RWPE2 (cell line): ENCODE measurements around the gene ARHGEF3.

ENCODE experiments used
- ATAC-seq: fragments of 200-7000 bp; cut with Tn5 transposase; 3 replicates; pipeline ENCODE4 v1.9.1; 2021; ENCODE audit warnings: low read depth
- DNase-seq: peaks from one replicate; pipeline ENCODE4 v3.0.0-alpha.2; 2020; ENCODE audit warnings: low spot score
- H3K27ac ChIP-seq: fragments of 450-650 bp; 2 replicates; pipeline ENCODE4 v1.5.1; 2017; ENCODE audit warnings: mild to moderate bottlenecking; ENCODE audit not compliant: poor library complexity, severe bottlenecking
- H3K27me3 ChIP-seq: fragments of 250-450 bp; sonication (Bioruptor Pico); 2 replicates; pipeline ENCODE4 v1.5.1; 2021; ENCODE audit warnings: mild to moderate bottlenecking, moderate library complexity; ENCODE audit not compliant: insufficient read depth, poor library complexity, severe bottlenecking
- H3K36me3 ChIP-seq: fragments of 250-450 bp; sonication (Bioruptor Pico); 2 replicates; pipeline ENCODE4 v1.5.1; 2020; ENCODE audit warnings: low read depth, mild to moderate bottlenecking, moderate library complexity
- H3K4me1 ChIP-seq: fragments of 250-450 bp; sonication (Bioruptor Pico); 2 replicates; pipeline ENCODE4 v1.5.1; 2021; ENCODE audit warnings: mild to moderate bottlenecking, moderate library complexity; ENCODE audit not compliant: insufficient read depth, poor library complexity, severe bottlenecking
- H3K4me3 ChIP-seq: fragments of 250-450 bp; sonication (Bioruptor Pico); 2 replicates; pipeline ENCODE4 v1.5.1; 2021; ENCODE audit warnings: mild to moderate bottlenecking, moderate library complexity; ENCODE audit not compliant: severe bottlenecking
- H3K9me3 ChIP-seq: fragments of 250-450 bp; sonication (Bioruptor Pico); 2 replicates; pipeline ENCODE4 v1.5.1; 2021; ENCODE audit warnings: mild to moderate bottlenecking, moderate library complexity; ENCODE audit not compliant: severe bottlenecking
- TF ChIP-seq, protein P1 (sequence below): fragments of 450-650 bp; IDR thresholded peaks from one replicate; pipeline ENCODE4 v1.5.1; 2017; ENCODE audit warnings: mild to moderate bottlenecking, moderate library complexity; ENCODE audit not compliant: poor library complexity, severe bottlenecking

The ARHGEF3 gene

DNA sequence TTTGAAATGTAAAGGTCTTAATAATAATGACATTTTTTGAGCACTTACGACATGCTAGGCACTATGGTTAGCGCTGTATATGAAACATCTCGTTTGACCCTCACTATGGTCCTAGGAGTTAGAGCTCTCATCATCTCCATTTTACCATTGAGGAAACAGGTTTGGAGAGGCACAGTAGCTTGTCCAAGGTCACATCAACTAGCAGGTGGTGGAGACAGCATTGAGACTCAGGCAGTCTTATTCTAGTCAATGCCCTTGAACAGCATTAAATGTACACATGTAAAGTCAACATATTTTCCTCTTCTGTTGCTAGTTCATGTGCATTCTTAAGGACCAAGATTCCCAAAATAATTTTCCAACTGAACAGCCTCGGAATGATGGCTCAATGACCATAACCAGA lies 4.8 kb downstream of the ARHGEF3 start:
- peaks cover 5% of the 10 kb centered on the region for H3K9me3 ChIP-seq
- H3K4me1 ChIP-seq, result peaks cover 31% of the 10 kb centered on the region
- H3K27me3 ChIP-seq, result no peaks in the 10 kb centered on the region
- TF ChIP-seq, protein P1, sequence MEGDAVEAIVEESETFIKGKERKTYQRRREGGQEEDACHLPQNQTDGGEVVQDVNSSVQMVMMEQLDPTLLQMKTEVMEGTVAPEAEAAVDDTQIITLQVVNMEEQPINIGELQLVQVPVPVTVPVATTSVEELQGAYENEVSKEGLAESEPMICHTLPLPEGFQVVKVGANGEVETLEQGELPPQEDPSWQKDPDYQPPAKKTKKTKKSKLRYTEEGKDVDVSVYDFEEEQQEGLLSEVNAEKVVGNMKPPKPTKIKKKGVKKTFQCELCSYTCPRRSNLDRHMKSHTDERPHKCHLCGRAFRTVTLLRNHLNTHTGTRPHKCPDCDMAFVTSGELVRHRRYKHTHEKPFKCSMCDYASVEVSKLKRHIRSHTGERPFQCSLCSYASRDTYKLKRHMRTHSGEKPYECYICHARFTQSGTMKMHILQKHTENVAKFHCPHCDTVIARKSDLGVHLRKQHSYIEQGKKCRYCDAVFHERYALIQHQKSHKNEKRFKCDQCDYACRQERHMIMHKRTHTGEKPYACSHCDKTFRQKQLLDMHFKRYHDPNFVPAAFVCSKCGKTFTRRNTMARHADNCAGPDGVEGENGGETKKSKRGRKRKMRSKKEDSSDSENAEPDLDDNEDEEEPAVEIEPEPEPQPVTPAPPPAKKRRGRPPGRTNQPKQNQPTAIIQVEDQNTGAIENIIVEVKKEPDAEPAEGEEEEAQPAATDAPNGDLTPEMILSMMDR, result no peak
- 0 out of 2 replicates have a peak, but pooled peaks cover 3% of the 10 kb centered on the region for H3K36me3 ChIP-seq
- H3K27ac ChIP-seq, result no peak overlapping the region
- H3K4me3 ChIP-seq, result no peak overlapping the region
- DNase-seq (no peak), ATAC-seq (no peak)

DNA sequence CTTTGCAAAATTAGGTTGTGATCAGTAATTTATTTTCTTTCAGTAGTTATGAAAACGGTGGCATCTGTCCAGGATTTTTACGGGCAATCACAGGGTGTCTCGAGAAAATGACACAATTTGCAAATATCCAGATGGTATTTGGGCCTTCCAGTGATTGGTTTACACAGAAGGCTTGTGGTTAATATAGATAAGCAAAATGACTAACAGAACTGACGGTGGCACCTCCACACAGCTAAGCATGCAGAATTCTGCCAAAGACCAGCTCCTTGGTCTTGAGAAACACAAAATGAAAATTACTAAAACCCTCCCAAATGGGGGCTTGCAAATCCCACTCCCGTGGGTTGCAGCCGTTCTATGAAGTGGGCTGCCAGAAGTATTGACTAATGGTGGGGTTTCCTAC lies 5.5 kb downstream of the ARHGEF3 start:
- no peak for ATAC-seq
- Histone ChIP-seq H3K9me3 (peaks cover 5% of the 10 kb centered on the region), H3K27me3 (no peaks in the 10 kb centered on the region), H3K27ac (no peak overlapping the region), H3K4me1 (peaks cover 31% of the 10 kb centered on the region), H3K4me3 (no peak overlapping the region), H3K36me3 (0 out of 2 replicates have a peak, but pooled peaks cover 3% of the 10 kb centered on the region)
- no peak for DNase-seq
- TF ChIP-seq, protein P1, result no peak

DNA sequence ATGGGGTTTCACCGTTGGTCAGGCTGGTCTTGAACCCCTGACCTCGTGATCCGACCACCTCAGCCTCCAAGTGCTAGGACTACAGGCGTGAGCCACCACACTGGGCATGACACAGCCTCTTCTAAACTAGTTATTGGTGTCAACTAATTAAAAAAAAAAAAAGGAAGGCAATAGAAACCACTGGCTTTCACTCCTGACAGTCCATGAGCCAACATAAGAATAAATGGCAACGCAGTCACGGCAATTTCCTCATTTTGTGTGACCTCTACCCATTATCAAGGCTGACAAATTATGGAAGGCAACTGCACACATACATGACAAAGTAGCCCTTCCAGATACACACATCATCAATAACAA lies 5.9 kb downstream of the ARHGEF3 start:
- Histone ChIP-seq H3K27me3 (no peaks in the 10 kb centered on the region), H3K4me3 (no peak overlapping the region), H3K27ac (no peak overlapping the region), H3K9me3 (peaks cover 5% of the 10 kb centered on the region), H3K4me1 (peaks cover 31% of the 10 kb centered on the region), H3K36me3 (0 out of 2 replicates have a peak, but pooled peaks cover 3% of the 10 kb centered on the region)
- ATAC-seq (no peak), DNase-seq (no peak)
- TF ChIP-seq, protein P1, result no peak

DNA sequence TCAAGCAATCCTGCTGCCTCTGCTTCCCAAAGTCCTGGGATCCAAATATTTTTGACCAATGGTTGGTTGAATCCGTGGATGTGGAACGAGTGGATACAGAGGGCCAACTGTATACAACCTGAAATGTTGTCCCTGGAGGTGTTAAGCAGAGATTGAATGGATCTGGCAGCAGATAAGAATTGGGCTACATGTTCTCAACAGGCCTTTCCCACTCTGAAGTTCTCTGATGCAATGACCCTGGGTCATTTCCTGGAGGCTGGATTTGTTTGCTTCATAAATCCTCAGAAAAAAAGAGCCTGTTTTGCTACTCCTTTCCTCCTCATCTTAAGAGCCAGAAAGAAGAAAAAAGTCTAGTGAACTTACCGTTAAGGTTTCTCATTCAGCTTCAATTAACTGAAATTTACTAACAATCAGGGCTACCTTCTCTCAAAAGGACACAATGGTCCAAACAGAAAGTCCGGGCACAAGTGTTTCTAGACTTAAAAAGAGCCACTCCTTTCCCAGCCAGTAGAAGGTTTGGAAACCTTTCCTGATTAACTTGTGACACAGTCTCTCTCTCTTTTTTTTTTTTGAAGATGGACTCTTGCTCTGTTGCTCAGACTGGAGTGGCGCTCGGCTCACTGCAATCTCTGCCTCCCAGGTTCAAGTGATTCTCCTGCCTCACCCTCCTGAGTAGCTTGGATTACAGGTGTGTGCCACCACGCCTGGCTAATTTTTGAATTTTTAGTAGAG lies 6.5 kb downstream of the ARHGEF3 start:
- 0 out of 2 replicates have a peak, but pooled peaks cover 3% of the 10 kb centered on the region for H3K36me3 ChIP-seq

DNA sequence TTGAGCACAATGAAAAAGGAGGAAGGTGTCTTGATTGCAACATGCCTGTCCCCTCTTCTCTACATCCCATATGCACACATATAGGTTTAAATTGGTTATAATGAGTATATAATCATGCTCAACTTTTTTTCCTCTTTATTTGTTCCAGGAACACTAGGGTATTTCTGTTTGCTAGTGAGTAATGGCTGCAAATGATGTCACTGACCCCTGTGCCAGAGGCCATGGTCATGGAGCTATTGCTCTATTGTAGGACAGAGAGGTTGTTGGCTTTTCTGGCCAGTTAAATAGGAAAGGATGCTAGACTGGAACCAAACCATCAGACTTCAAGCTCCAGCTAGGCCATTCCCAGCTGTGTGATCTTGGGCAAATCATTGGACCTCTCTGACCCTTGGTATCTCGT lies 9.6 kb downstream of the ARHGEF3 start:
- Histone ChIP-seq H3K27me3 (no peaks in the 10 kb centered on the region), H3K4me3 (no peak overlapping the region), H3K27ac (no peak overlapping the region), H3K36me3 (0 out of 2 replicates have a peak, but pooled peaks cover 3% of the 10 kb centered on the region), H3K4me1 (peaks cover 11% of the 10 kb centered on the region), H3K9me3 (peaks cover 5% of the 10 kb centered on the region)
- TF ChIP-seq, protein P1, result no peak
- ATAC-seq (no peak), DNase-seq (no peak)

More for the DNA sequence above, 6.5 kb downstream of the ARHGEF3 start:
- DNase-seq (no peak), ATAC-seq (no peak)
- Histone ChIP-seq H3K27ac (no peak overlapping the region), H3K4me1 (peaks cover 29% of the 10 kb centered on the region), H3K27me3 (no peaks in the 10 kb centered on the region), H3K9me3 (peaks cover 5% of the 10 kb centered on the region), H3K4me3 (no peak overlapping the region)
- TF ChIP-seq, protein P1, result no peak
